Neural crest cell (in vitro differentiated cells): ENCODE measurements around the gene ENDOV. TPM values are rescaled to one million over a fixed set of nuclear protein-coding genes. Genes with fewer than 3 reads are reported as not detected.

Experiments used
- DNase-seq: peaks from one replicate; pipeline ENCODE4 v3.0.0; 2021; ENCODE audit warnings: low read depth, mixed read lengths, low spot score
- H3K27ac Mint-ChIP-seq: one replicate; pipeline ENCODE4 v1.8.0; 2021; ENCODE audit warnings: mild to moderate bottlenecking, mixed read lengths; ENCODE audit not compliant: unreplicated experiment
- H3K27me3 Mint-ChIP-seq: 2 replicates; pipeline ENCODE4 v1.8.0; 2021; ENCODE audit warnings: low read depth, mild to moderate bottlenecking, mixed read lengths
- H3K36me3 Mint-ChIP-seq: 2 replicates; pipeline ENCODE4 v1.8.0; 2021; ENCODE audit warnings: low read depth, mild to moderate bottlenecking, mixed read lengths
- H3K4me1 Mint-ChIP-seq: 2 replicates; pipeline ENCODE4 v1.8.0; 2021; ENCODE audit warnings: mixed read lengths
- H3K4me3 Mint-ChIP-seq: one replicate; pipeline ENCODE4 v1.8.0; 2021; ENCODE audit warnings: mild to moderate bottlenecking, mixed read lengths
- H3K9me3 Mint-ChIP-seq: 2 replicates; pipeline ENCODE4 v1.8.0; 2021; ENCODE audit warnings: mixed read lengths
- total RNA-seq: library from RNA; stranded (reverse); gene quantifications from 2 replicates; pipeline ENCODE4 v1.2.1, GENCODE V29; 2021
- TF ChIP-seq, protein P1 (sequence below): fragments of 200-600 bp; sonication (generic); conservative IDR thresholded peaks from 2 replicates; pipeline ENCODE4 v1.5.0; 2021; ENCODE audit warnings: antibody characterized with exemption, mild to moderate bottlenecking

Gene ENDOV
- total RNA-seq, 1 donor from 2014 or later, result 38.0 TPM

DNA sequence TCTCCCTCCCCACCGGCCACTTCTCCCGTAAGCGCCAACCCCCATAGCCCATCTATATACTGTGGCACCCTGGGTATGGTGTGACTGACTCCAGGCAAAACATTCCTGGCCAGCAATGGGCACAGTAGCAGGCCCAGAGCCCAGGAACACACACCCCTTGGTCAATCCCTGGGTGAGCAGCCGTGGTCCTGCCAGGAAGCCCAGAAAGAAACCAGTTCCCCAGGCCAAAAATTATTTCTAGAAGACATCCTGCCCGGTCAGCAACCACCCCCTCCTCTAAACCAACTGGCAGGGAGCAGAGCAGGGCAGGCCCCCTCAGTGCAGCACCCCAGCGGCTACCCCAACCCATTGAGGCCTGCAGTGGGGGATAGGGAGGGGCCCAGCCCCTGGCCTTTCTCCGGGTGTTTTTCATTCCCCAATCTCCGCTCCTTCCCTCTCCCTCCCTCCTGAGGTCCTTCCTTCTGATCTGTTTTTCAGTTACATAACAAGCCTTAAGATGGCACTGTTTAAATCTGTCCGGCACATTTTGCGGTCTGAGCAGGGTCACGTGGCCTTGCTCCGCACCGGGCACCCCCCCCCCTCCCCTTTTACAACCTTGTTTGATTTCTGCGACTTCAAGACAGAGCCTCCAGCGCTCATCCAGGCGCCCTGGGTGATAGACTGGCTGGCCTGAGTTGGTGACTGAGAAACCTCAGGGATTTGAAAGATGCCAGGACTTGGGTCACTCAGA is 59.4 kb downstream of the ENDOV start:
- no peak for DNase-seq
- no peak overlapping the region for H3K27ac Mint-ChIP-seq
- H3K4me1 Mint-ChIP-seq, result peaks cover 9% of the 10 kb centered on the region
- peaks cover 74% of the 10 kb centered on the region for H3K27me3 Mint-ChIP-seq
- peak overlapping the region; percentile 83 for H3K4me3 Mint-ChIP-seq
- H3K9me3 Mint-ChIP-seq, result no peaks in the 10 kb centered on the region
- no peaks in the 10 kb centered on the region for H3K36me3 Mint-ChIP-seq
- TF ChIP-seq, protein P1, sequence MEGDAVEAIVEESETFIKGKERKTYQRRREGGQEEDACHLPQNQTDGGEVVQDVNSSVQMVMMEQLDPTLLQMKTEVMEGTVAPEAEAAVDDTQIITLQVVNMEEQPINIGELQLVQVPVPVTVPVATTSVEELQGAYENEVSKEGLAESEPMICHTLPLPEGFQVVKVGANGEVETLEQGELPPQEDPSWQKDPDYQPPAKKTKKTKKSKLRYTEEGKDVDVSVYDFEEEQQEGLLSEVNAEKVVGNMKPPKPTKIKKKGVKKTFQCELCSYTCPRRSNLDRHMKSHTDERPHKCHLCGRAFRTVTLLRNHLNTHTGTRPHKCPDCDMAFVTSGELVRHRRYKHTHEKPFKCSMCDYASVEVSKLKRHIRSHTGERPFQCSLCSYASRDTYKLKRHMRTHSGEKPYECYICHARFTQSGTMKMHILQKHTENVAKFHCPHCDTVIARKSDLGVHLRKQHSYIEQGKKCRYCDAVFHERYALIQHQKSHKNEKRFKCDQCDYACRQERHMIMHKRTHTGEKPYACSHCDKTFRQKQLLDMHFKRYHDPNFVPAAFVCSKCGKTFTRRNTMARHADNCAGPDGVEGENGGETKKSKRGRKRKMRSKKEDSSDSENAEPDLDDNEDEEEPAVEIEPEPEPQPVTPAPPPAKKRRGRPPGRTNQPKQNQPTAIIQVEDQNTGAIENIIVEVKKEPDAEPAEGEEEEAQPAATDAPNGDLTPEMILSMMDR, result peak; percentile 44

DNA sequence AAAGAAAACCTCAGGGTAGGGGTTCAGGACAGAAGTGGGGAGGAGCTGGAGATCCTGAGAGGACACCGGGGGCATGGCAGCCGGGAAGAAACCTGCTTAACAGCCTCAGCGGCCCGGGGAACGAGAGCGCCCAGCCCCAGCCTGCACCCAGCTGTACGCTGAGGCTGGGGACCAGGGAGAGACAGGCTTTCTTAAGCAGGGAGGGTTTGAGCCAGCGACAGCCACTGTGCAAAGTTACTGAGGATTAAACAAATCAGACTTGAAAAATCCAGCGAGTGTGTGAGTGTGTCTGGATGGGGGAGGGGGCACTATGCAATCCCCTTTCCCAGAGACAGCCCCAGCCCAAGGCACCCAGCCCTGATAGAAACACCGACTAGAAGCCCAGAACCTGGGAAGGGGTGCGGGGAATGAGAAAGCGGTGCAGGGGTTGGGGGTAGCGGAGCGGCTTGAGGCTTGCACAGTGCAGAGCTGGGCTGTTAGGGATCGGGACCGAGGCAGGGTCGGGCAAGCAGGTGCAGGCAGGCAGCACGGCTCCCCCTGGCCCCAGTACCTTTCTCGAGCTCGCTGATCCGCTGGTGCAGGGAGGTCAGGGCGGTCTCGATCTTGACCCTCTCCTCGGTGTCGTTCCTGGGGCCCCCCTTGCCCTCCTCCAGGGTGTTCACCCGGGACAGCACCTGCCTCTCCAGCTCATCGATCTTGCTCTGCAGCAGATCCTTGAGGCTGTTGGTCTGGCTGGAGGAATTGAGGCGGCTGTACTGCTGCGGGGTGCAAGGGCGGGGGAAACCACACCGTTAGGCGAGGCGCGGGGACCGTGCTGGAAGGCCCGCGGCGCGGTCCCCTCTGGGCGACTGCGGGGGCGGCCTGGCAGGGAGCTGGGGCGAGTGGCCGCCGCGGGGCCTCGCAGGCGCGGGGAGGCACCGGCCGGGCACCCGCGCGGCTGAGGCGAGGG is 60.3 kb downstream of the ENDOV start:
- Mint-ChIP-seq H3K36me3 (no peaks in the 10 kb centered on the region), H3K9me3 (no peaks in the 10 kb centered on the region), H3K27ac (no peak overlapping the region), H3K4me3 (peak overlapping the region; percentile 83), H3K27me3 (peaks cover 80% of the 10 kb centered on the region), H3K4me1 (peaks cover 9% of the 10 kb centered on the region)
- TF ChIP-seq, protein P1, result no peak
- no peak for DNase-seq

- H3K36me3 Mint-ChIP-seq, result no peaks in the 10 kb centered on the region
- H3K4me3 Mint-ChIP-seq, result no peak within 1 kb of the TSS
- DNase-seq, result no peak
- peaks cover 80% of the 10 kb centered on the region for H3K27me3 Mint-ChIP-seq
- no peaks in the 10 kb centered on the region for H3K9me3 Mint-ChIP-seq
- H3K4me1 Mint-ChIP-seq, result peaks cover 9% of the 10 kb centered on the region
- TF ChIP-seq, protein P1, result no peak
- no peak within 1 kb of the TSS for H3K27ac Mint-ChIP-seq
Observed at GRCh38 chr17:80475910-80476876, 61.2 kb downstream of the ENDOV start, which contains the start of gene NPTX1. TSS of gene NPTX1 (minus strand) at chr17:80476607. CDS start at chr17:80476446, 161 bp downstream.

DNA sequence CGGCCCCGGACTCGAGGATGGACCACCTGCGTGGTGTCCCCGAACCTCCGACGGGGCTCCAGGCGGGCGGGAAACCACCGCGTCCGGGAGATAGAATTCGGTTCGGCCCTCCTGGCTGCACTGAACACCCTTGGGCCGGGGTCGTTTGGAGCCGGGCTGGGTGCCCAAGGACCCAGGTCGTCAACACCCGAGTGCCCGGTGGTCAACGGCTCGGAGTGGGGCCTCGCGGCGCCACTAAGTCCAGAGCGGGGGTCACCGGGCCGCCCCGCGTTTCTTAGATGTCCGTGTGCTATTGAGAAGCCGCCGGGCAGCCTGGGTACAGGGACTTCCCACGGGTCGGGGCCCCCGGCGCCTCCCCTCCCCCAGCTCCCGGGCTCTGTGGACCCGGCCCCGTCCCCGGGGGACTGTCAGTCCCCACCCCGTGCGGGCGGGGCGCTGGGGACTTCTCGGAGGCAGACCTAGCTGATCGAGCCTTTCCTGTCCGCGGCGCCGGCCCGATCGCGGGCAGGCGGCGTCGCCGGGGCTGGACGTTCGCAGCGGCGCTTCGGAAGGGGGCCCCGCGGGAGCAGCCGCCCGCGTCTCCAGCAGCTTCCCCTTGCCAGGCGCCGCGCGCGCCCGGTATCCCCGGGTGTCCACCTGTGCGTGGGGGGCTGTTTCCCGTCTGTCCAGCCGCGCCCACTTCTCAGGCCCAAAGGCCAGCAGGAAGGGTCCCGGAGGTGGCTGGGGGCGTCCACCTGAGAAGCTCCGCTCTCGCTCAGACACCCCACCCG is 62.1 kb downstream of the ENDOV start:
- DNase-seq, result no peak
- Mint-ChIP-seq H3K36me3 (no peaks in the 10 kb centered on the region), H3K27me3 (peaks cover 80% of the 10 kb centered on the region), H3K4me1 (peaks cover 9% of the 10 kb centered on the region), H3K9me3 (no peaks in the 10 kb centered on the region), H3K4me3 (no peak overlapping the region), H3K27ac (no peak overlapping the region)
- TF ChIP-seq, protein P1, result no peak
